ENCODE data around the gene INO80D.
"Not testable (repeated sequence)": the region's sequence is repeated elsewhere in the genome, so short reads cannot be mapped to it uniquely, and the experiment has no call there.

Gene INO80D

GRCh38 chr2:206015746-206016145 lies 70.2 kb downstream of the INO80D start:
- DNase-seq = not testable (repeated sequence)

GRCh38 chr2:206011795-206012194 lies 74.2 kb downstream of the INO80D start:
- no peak for DNase-seq

GRCh38 chr2:206011018-206011614 lies 74.9 kb downstream of the INO80D start:
- no peak for DNase-seq

GRCh38 chr2:206004004-206004693 lies 81.8 kb downstream of the INO80D start:
- no peak for DNase-seq

- no peak for DNase-seq
Measured at GRCh38 chr2:206002440-206002839, 83.5 kb downstream of the INO80D start.

- no peak for DNase-seq
Measured at GRCh38 chr2:206001912-206002311, 84.1 kb downstream of the INO80D start.

GRCh38 chr2:206000776-206001175 lies 85.2 kb downstream of the INO80D start:
- no peak for DNase-seq

- no peak for DNase-seq
Measured at GRCh38 chr2:205998583-205998982, 87.4 kb downstream of the INO80D start.

GRCh38 chr2:205996161-205996560 lies 89.8 kb downstream of the INO80D start:
- DNase-seq = no peak

- DNase-seq = no peak
Measured at GRCh38 chr2:205995260-205995659, 90.7 kb downstream of the INO80D start.

- no peak for DNase-seq
Measured at GRCh38 chr2:205994344-205994743, 91.6 kb downstream of the INO80D start.

- DNase-seq = no peak
Measured at GRCh38 chr2:205990104-205990503, 95.9 kb downstream of the INO80D start.

- no peak for DNase-seq
Measured at GRCh38 chr2:205989271-205990071, 96.5 kb downstream of the INO80D start.

GRCh38 chr2:205988681-205989080 lies 97.3 kb downstream of the INO80D start:
- DNase-seq = not testable (repeated sequence)

GRCh38 chr2:205988274-205988673 lies 97.7 kb downstream of the INO80D start:
- DNase-seq = no peak

GRCh38 chr2:205986334-205986733 lies 99.6 kb downstream of the INO80D start:
- not testable (repeated sequence) for DNase-seq

GRCh38 chr2:205984381-205984780 lies 101.6 kb downstream of the INO80D start:
- no peak for DNase-seq

- no peak for DNase-seq
Measured at GRCh38 chr2:205982776-205983327, 103.1 kb downstream of the INO80D start.

GRCh38 chr2:205978728-205979127 lies 107.2 kb downstream of the INO80D start:
- not testable (repeated sequence) for DNase-seq

- DNase-seq = not testable (repeated sequence)
Measured at GRCh38 chr2:205977699-205978098, 108.3 kb downstream of the INO80D start.

GRCh38 chr2:205976934-205977659 lies 108.9 kb downstream of the INO80D start:
- DNase-seq = not testable (repeated sequence)

GRCh38 chr2:205976120-205976814 lies 109.7 kb downstream of the INO80D start:
- no peak for DNase-seq
